Activated naive CD8-positive, alpha-beta T cell treated with anti-CD3 and anti-CD28 coated beads, Interleukin-2, amount 50 U/mL, for 24 hours (primary cell): ENCODE measurements around the gene LRMDA.

ENCODE experiments used
- ATAC-seq: fragments of 150-1000 bp; cut with Tn5 transposase; one replicate; pipeline ENCODE4 v1.10.0; 2021
- DNase-seq: peaks from one replicate; pipeline ENCODE4 v3.0.0; 2021
- H3K27ac Mint-ChIP-seq: one replicate; pipeline ENCODE4 v1.8.0; 2021; ENCODE audit warnings: mild to moderate bottlenecking, mixed read lengths
- H3K27me3 Mint-ChIP-seq: one replicate; pipeline ENCODE4 v1.8.0; 2021; ENCODE audit warnings: mixed read lengths
- H3K36me3 Mint-ChIP-seq: one replicate; pipeline ENCODE4 v1.8.0; 2021; ENCODE audit warnings: low read depth, mixed read lengths
- H3K4me1 Mint-ChIP-seq: one replicate; pipeline ENCODE4 v1.8.0; 2021; ENCODE audit warnings: mixed read lengths
- H3K4me3 Mint-ChIP-seq: one replicate; pipeline ENCODE4 v1.8.0; 2021; ENCODE audit warnings: mild to moderate bottlenecking, moderate library complexity, mixed read lengths
- H3K9me3 Mint-ChIP-seq: one replicate; pipeline ENCODE4 v1.8.0; 2021; ENCODE audit warnings: mixed read lengths

The LRMDA gene

GRCh38 chr10:75462865-75463264 is 31.4 kb downstream of the LRMDA start:
- ATAC-seq (no peak), DNase-seq (no peak)
- no peaks in the 10 kb centered on the region for H3K4me1 Mint-ChIP-seq
- H3K27ac Mint-ChIP-seq: no peak overlapping the region
- peaks cover 3% of the 10 kb centered on the region for H3K27me3 Mint-ChIP-seq
- no peak overlapping the region for H3K4me3 Mint-ChIP-seq
- no peaks in the 10 kb centered on the region for H3K36me3 Mint-ChIP-seq
- no peaks in the 10 kb centered on the region for H3K9me3 Mint-ChIP-seq

GRCh38 chr10:75464478-75465449 is 33.3 kb downstream of the LRMDA start:
- no peak overlapping the region for H3K27ac Mint-ChIP-seq
- ATAC-seq: no peak
- no peak for DNase-seq
- no peaks in the 10 kb centered on the region for H3K36me3 Mint-ChIP-seq
- no peak overlapping the region for H3K4me3 Mint-ChIP-seq
- peaks cover 3% of the 10 kb centered on the region for H3K27me3 Mint-ChIP-seq
- no peaks in the 10 kb centered on the region for H3K4me1 Mint-ChIP-seq
- no peaks in the 10 kb centered on the region for H3K9me3 Mint-ChIP-seq

- Mint-ChIP-seq H3K4me1 (no peaks in the 10 kb centered on the region), H3K9me3 (no peaks in the 10 kb centered on the region), H3K27me3 (peaks cover 3% of the 10 kb centered on the region), H3K27ac (no peak overlapping the region), H3K4me3 (no peak overlapping the region), H3K36me3 (no peaks in the 10 kb centered on the region)
- ATAC-seq: no peak
- DNase-seq: no peak
These were observed 34.0 kb downstream of the LRMDA start for GRCh38 chr10:75465450-75465827.

GRCh38 chr10:75466001-75466400 is 34.6 kb downstream of the LRMDA start:
- Mint-ChIP-seq H3K36me3 (no peaks in the 10 kb centered on the region), H3K27ac (no peak overlapping the region), H3K9me3 (no peaks in the 10 kb centered on the region), H3K27me3 (peaks cover 3% of the 10 kb centered on the region), H3K4me1 (no peaks in the 10 kb centered on the region), H3K4me3 (no peak overlapping the region)
- ATAC-seq (no peak), DNase-seq (no peak)

GRCh38 chr10:75466886-75467285 is 35.5 kb downstream of the LRMDA start:
- no peaks in the 10 kb centered on the region for H3K4me1 Mint-ChIP-seq
- ATAC-seq (no peak), DNase-seq (no peak)
- H3K36me3 Mint-ChIP-seq: no peaks in the 10 kb centered on the region
- no peaks in the 10 kb centered on the region for H3K9me3 Mint-ChIP-seq
- H3K27ac Mint-ChIP-seq: no peak overlapping the region
- peaks cover 3% of the 10 kb centered on the region for H3K27me3 Mint-ChIP-seq
- H3K4me3 Mint-ChIP-seq: no peak overlapping the region

- Mint-ChIP-seq H3K9me3 (no peaks in the 10 kb centered on the region), H3K27ac (no peak overlapping the region), H3K4me1 (no peaks in the 10 kb centered on the region), H3K4me3 (no peak overlapping the region), H3K27me3 (peaks cover 7% of the 10 kb centered on the region), H3K36me3 (no peaks in the 10 kb centered on the region)
- no peak for ATAC-seq
- no peak for DNase-seq
These were observed 37.2 kb downstream of the LRMDA start for GRCh38 chr10:75468612-75469005.

GRCh38 chr10:75469006-75469616 is 37.7 kb downstream of the LRMDA start:
- H3K36me3 Mint-ChIP-seq: no peaks in the 10 kb centered on the region
- H3K27ac Mint-ChIP-seq: no peak overlapping the region
- no peak overlapping the region for H3K4me3 Mint-ChIP-seq
- H3K27me3 Mint-ChIP-seq: peaks cover 7% of the 10 kb centered on the region
- no peaks in the 10 kb centered on the region for H3K4me1 Mint-ChIP-seq
- peak; percentile 33 for ATAC-seq
- no peak for DNase-seq
- H3K9me3 Mint-ChIP-seq: peaks cover 1% of the 10 kb centered on the region

GRCh38 chr10:75470901-75471300 is 39.5 kb downstream of the LRMDA start:
- Mint-ChIP-seq H3K27me3 (peaks cover 8% of the 10 kb centered on the region), H3K27ac (no peak overlapping the region), H3K4me3 (no peak overlapping the region), H3K36me3 (no peaks in the 10 kb centered on the region), H3K9me3 (peaks cover 5% of the 10 kb centered on the region), H3K4me1 (no peaks in the 10 kb centered on the region)
- ATAC-seq: no peak
- no peak for DNase-seq

- H3K27me3 Mint-ChIP-seq: peaks cover 6% of the 10 kb centered on the region
- H3K36me3 Mint-ChIP-seq: no peaks in the 10 kb centered on the region
- DNase-seq (no peak), ATAC-seq (no peak)
- H3K4me1 Mint-ChIP-seq: no peaks in the 10 kb centered on the region
- H3K27ac Mint-ChIP-seq: no peak overlapping the region
- H3K9me3 Mint-ChIP-seq: peaks cover 5% of the 10 kb centered on the region
- no peak overlapping the region for H3K4me3 Mint-ChIP-seq
These were observed 41.3 kb downstream of the LRMDA start for GRCh38 chr10:75472685-75473084.

- DNase-seq: no peak
These were observed 42.7 kb downstream of the LRMDA start for GRCh38 chr10:75474106-75474505.

GRCh38 chr10:75475460-75476182 is 44.2 kb downstream of the LRMDA start:
- H3K27ac Mint-ChIP-seq: no peak overlapping the region
- DNase-seq: no peak
- H3K36me3 Mint-ChIP-seq: no peaks in the 10 kb centered on the region
- H3K27me3 Mint-ChIP-seq: peaks cover 6% of the 10 kb centered on the region
- no peak overlapping the region for H3K4me3 Mint-ChIP-seq
- H3K9me3 Mint-ChIP-seq: peaks cover 5% of the 10 kb centered on the region
- no peak for ATAC-seq
- H3K4me1 Mint-ChIP-seq: no peaks in the 10 kb centered on the region

More at GRCh38 chr10:75474106-75474505, 42.7 kb downstream of the LRMDA start:
- Mint-ChIP-seq H3K27ac (no peak overlapping the region), H3K27me3 (peaks cover 6% of the 10 kb centered on the region), H3K4me1 (no peaks in the 10 kb centered on the region), H3K9me3 (peaks cover 5% of the 10 kb centered on the region), H3K36me3 (no peaks in the 10 kb centered on the region), H3K4me3 (no peak overlapping the region)
- no peak for ATAC-seq

GRCh38 chr10:75476569-75476968 is 45.1 kb downstream of the LRMDA start:
- Mint-ChIP-seq H3K36me3 (no peaks in the 10 kb centered on the region), H3K27ac (no peak overlapping the region), H3K9me3 (peaks cover 5% of the 10 kb centered on the region), H3K4me3 (no peak overlapping the region), H3K4me1 (no peaks in the 10 kb centered on the region), H3K27me3 (peaks cover 6% of the 10 kb centered on the region)
- no peak for DNase-seq
- ATAC-seq: no peak

GRCh38 chr10:75476985-75477384 is 45.6 kb downstream of the LRMDA start:
- DNase-seq (no peak), ATAC-seq (no peak)
- no peak overlapping the region for H3K4me3 Mint-ChIP-seq
- H3K27me3 Mint-ChIP-seq: peaks cover 6% of the 10 kb centered on the region
- peaks cover 5% of the 10 kb centered on the region for H3K9me3 Mint-ChIP-seq
- no peaks in the 10 kb centered on the region for H3K4me1 Mint-ChIP-seq
- H3K27ac Mint-ChIP-seq: no peak overlapping the region
- H3K36me3 Mint-ChIP-seq: no peaks in the 10 kb centered on the region

- H3K9me3 Mint-ChIP-seq: peaks cover 5% of the 10 kb centered on the region
- H3K27me3 Mint-ChIP-seq: peaks cover 6% of the 10 kb centered on the region
- no peak for ATAC-seq
- H3K4me1 Mint-ChIP-seq: no peaks in the 10 kb centered on the region
- H3K36me3 Mint-ChIP-seq: no peaks in the 10 kb centered on the region
- H3K27ac Mint-ChIP-seq: no peak overlapping the region
- DNase-seq: no peak
- H3K4me3 Mint-ChIP-seq: no peak overlapping the region
These were observed 46.3 kb downstream of the LRMDA start for GRCh38 chr10:75477680-75478079.

- no peak for ATAC-seq
- no peaks in the 10 kb centered on the region for H3K9me3 Mint-ChIP-seq
- no peaks in the 10 kb centered on the region for H3K4me1 Mint-ChIP-seq
These were observed 49.0 kb downstream of the LRMDA start for GRCh38 chr10:75480374-75480773.

More at GRCh38 chr10:75480374-75480773, 49.0 kb downstream of the LRMDA start:
- Mint-ChIP-seq H3K27me3 (no peaks in the 10 kb centered on the region), H3K4me3 (no peak overlapping the region), H3K36me3 (no peaks in the 10 kb centered on the region), H3K27ac (no peak overlapping the region)
- DNase-seq: no peak
